Measurements from ENCODE around the gene GLT6D1.

DNA sequence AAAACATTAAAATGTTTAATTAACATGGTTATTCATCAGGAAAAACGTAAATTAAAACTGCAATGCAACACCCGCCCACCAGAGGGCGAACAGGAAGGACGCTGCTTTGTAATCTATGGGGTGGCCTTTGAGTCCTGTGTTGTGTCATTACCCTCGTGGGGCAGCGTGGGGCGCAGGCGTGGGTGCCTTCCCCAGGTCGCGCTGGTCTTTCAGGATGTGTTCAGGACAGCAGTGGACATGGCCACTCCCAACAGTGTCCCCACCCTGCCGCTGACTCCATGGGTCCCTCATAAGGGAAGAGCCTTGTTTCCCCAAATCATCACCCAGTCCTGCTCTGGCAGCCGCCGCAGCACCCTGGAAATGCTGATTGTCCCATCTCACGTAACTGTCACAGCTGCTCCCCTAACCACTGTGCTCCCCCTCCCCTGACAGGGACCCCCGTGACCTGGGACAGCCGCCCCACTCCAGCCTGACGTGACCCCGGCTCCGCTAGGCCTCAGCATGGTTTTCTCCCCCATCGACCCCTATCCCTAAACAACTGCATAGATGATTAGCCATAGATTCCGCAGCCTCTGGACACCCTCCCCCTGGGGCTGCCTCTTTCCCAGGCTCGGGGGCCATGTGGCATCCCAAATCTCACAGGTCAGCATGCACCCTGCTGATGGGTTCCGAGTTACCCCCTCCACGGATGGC is 36.4 kb downstream of the GLT6D1 start:
- TF ChIP-seq, protein P1, sequence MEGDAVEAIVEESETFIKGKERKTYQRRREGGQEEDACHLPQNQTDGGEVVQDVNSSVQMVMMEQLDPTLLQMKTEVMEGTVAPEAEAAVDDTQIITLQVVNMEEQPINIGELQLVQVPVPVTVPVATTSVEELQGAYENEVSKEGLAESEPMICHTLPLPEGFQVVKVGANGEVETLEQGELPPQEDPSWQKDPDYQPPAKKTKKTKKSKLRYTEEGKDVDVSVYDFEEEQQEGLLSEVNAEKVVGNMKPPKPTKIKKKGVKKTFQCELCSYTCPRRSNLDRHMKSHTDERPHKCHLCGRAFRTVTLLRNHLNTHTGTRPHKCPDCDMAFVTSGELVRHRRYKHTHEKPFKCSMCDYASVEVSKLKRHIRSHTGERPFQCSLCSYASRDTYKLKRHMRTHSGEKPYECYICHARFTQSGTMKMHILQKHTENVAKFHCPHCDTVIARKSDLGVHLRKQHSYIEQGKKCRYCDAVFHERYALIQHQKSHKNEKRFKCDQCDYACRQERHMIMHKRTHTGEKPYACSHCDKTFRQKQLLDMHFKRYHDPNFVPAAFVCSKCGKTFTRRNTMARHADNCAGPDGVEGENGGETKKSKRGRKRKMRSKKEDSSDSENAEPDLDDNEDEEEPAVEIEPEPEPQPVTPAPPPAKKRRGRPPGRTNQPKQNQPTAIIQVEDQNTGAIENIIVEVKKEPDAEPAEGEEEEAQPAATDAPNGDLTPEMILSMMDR (conservative IDR thresholded peaks at IDR 0.05): peak; percentile 90
- no peak for TF ChIP-seq EZH2 (IDR thresholded peaks at IDR 0.05; ENCODE audit: low read depth)

Data from PC-9 (cell line).